Transverse colon (tissue), 4 donors: Measurements from ENCODE around the gene PBOV1. TPM values are rescaled to one million over a fixed set of nuclear protein-coding genes. Genes with fewer than 3 reads are reported as not detected.

Experiments used
- DNase-seq: peaks from one replicate; pipeline ENCODE4 v3.0.0-alpha.2; 2019
- H3K27ac ChIP-seq, 4 donors: fragments of 200-600 bp; sonication (generic); 2 replicates each; pipeline ENCODE4 v1.5.1; 2016 to 2018; ENCODE audit warnings: inconsistent platforms in 4 of 4
- H3K27me3 ChIP-seq: fragments of 200-600 bp; sonication (generic); 2 replicates; pipeline ENCODE4 v1.5.1; 2017; ENCODE audit warnings: inconsistent platforms
- H3K36me3 ChIP-seq, 4 donors: fragments of 200-600 bp; sonication (generic); 2 replicates each; pipeline ENCODE4 v1.5.1; 2017 to 2019; ENCODE audit warnings: inconsistent platforms in 4 of 4
- H3K4me1 ChIP-seq, 4 donors: fragments of 200-600 bp; sonication (generic); 2 replicates each; pipeline ENCODE4 v1.5.1; 2017 to 2020; ENCODE audit warnings: inconsistent platforms in 4 of 4
- H3K4me3 ChIP-seq, 4 donors: fragments of 200-600 bp; sonication (generic); 1 replicate in 1 of 4; 2 replicates in 3 of 4; pipeline versions ENCODE4 v1.5.1 to v1.6.1; 2017 to 2019; ENCODE audit warnings: inconsistent platforms in 4 of 4
- H3K9me3 ChIP-seq, 2 donors: fragments of 200-600 bp; sonication (generic); 2 replicates each; pipeline ENCODE4 v1.5.1; 2017 to 2019; ENCODE audit warnings: inconsistent platforms in 2 of 2
- CTCF ChIP-seq, 5 experiments: fragments of 200-600 bp in 3 of 5; fragments of 450-650 bp in 2 of 5; sonication (generic) in 3 of 5; IDR thresholded peaks; 1 replicate in 2 of 5; 2 replicates in 3 of 5; pipeline ENCODE4 v1.5.1; 2016 to 2017; ENCODE audit warnings: antibody characterized with exemption in 5 of 5, inconsistent platforms in 3 of 5, mild to moderate bottlenecking in 2 of 5, moderate library complexity in 1 of 5
- EP300 ChIP-seq: sonication (generic); formaldehyde crosslinking; IDR thresholded peaks from one replicate; pipeline ENCODE4 v1.6.1; 2017; ENCODE audit warnings: antibody characterized with exemption, low read depth
- POLR2A ChIP-seq: fragments of 450-650 bp; IDR thresholded peaks from one replicate; pipeline ENCODE4 v1.6.1; 2016; ENCODE audit warnings: antibody characterized with exemption, mild to moderate bottlenecking, moderate library complexity
- POLR2AphosphoS5 ChIP-seq, 3 donors: sonication (generic); formaldehyde crosslinking; IDR thresholded peaks; one replicate each; pipeline ENCODE4 v1.6.1; 2016; ENCODE audit warnings: antibody characterized with exemption in 3 of 3
- WGBS, 2 donors: methylation state at CpG; one replicate each; pipeline ENCODE4 v1.1.5; 2018; ENCODE audit warnings: low coverage in 1 of 2; 5-methylcytosine and 5-hydroxymethylcytosine counted together
- in situ Hi-C, 4 donors: fragments of 200-750 bp; cut with MboI; loops; one replicate each; pipeline versions ENCODE4 v1.15.0 to v1.15.1; 2017; ENCODE audit warnings: low sequenced_read_pairs in 3 of 4, low pct_ligation_motif_present in 1 of 4, low pct_unique_long_range_greater_than_20kb in 1 of 4
- intact Hi-C: fragments of 100-400 bp; cut with DNase I; formaldehyde crosslinking; loops from one replicate; pipeline ENCODE4 v1.15.1; 2023; ENCODE audit warnings: low total_unique reads
- total RNA-seq, 4 donors: library from RNA; depleted of rRNA; stranded (reverse); fragments of >200 nt; gene quantifications; one replicate each; pipeline ENCODE4 v1.1.0, GENCODE V29; 2016

Gene PBOV1
- total RNA-seq, 4 donors from 2014 or later, result not detected

DNA sequence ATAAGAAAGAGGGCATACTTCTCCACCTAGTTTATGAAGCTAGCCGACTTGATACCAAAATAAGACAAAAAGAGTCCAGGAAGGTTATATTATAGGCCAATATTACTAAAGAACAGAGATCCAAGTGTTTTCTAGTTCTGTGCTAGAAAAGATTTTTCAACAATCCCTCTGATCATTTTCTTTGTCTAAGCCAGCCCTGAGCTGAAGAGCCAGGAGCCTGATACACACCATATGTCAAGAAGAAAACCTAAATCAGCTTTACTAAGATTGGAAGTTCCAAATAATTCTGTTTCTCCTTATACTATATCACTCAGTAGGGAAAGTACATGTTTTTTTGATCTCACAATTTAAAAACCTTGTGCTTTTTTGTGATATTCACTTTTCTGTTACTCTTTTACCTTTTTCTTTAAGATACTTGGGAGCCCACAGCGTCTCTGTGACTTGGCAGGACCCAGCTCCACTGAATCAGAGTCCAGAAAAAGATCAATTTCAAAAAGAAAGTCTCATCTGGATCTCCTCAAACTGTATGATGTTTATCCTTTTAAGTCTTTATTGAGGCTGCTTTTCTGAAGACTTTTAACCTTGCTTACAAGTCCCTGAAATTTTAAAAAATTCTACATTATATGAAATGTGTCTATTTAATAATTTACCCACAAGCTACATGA, 43.0 kb upstream of the PBOV1 start:
- no peaks in the 10 kb centered on the region for H3K4me1 ChIP-seq
- 74 to 76% methylated on average over 2 of the region's 2 CpGs for WGBS, 2 donors
- in situ Hi-C loops (no loop called here), intact Hi-C loops (no loop called here)
- H3K36me3 ChIP-seq, result no peaks in the 10 kb centered on the region
- TF ChIP-seq EP300 (no peak), POLR2AphosphoS5 (IDR thresholded peaks at IDR 0.05) (no peak), CTCF (IDR thresholded peaks at IDR 0.05) (no peak), POLR2A (no peak)
- H3K27me3 ChIP-seq, result no peaks in the 10 kb centered on the region
- H3K9me3 ChIP-seq, result no peaks in the 10 kb centered on the region
- H3K4me3 ChIP-seq, result no peak overlapping the region
- DNase-seq, result no peak
- H3K27ac ChIP-seq, result no peak overlapping the region

GRCh38 chr6:138258991-138259390, 40.7 kb upstream of the PBOV1 start:
- Histone ChIP-seq H3K36me3 (no peaks in the 10 kb centered on the region), H3K27ac (no peak overlapping the region), H3K9me3 (no peaks in the 10 kb centered on the region), H3K4me1 (no peaks in the 10 kb centered on the region), H3K4me3 (no peak overlapping the region), H3K27me3 (no peaks in the 10 kb centered on the region)
- in situ Hi-C loops (no loop called here), intact Hi-C loops (no loop called here)
- DNase-seq, result no peak
- 71 to 75% methylated on average over 6 of the region's 6 CpGs for WGBS, 2 donors
- TF ChIP-seq EP300 (no peak), POLR2AphosphoS5 (IDR thresholded peaks at IDR 0.05) (no peak), CTCF (IDR thresholded peaks at IDR 0.05) (no peak), POLR2A (no peak)

DNA sequence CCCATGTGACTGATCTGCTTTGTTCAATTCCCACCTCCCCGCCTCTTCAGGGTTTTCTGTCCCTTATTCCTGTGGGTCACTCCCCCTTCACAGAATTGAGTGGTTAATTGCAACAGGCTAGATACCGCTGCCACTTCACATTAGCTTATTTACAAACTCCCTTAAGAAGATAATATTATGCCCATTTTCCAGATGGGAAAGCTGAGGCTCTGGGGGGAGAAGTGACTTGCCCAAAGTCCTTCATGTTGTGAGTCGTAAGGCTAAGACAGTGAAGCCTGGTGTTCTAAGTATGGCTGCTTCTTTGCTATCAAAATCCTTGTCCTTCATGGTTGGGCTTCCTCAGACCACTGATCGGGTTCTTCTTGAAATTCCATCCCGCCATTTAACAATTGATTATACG, 39.9 kb upstream of the PBOV1 start:
- Histone ChIP-seq H3K27ac (no peak overlapping the region), H3K4me3 (no peak overlapping the region), H3K27me3 (no peaks in the 10 kb centered on the region), H3K36me3 (no peaks in the 10 kb centered on the region), H3K9me3 (no peaks in the 10 kb centered on the region), H3K4me1 (no peaks in the 10 kb centered on the region)
- in situ Hi-C loops (no loop called here), intact Hi-C loops (no loop called here)
- 93 to 96% methylated on average over 5 to 6 of the region's 6 CpGs for WGBS, 2 donors
- DNase-seq, result no peak
- TF ChIP-seq CTCF (IDR thresholded peaks at IDR 0.05), result no peak
- no peak for TF ChIP-seq EP300
- no peak for TF ChIP-seq POLR2AphosphoS5 (IDR thresholded peaks at IDR 0.05)
- TF ChIP-seq POLR2A, result no peak

DNA sequence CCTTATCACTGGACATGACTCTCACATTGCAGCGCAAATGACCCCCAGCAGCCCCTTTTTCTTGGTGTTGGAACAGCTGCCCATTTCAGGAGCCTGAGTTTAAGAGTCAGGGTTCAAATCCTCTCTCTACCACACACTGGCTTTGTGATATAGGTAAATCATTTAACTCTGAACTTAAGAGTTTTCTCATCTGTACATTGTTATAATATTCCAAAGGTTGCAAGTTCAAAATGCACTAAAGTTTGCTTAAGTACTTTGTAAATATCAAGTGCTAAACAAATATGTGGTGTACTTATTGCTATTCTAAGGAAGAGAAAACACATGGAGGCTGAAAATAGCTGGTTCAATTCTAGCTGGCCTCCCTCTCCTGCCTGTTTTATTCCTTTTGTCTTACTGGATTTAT, 39.3 kb upstream of the PBOV1 start:
- Histone ChIP-seq H3K4me3 (no peak overlapping the region), H3K4me1 (no peaks in the 10 kb centered on the region), H3K27ac (no peak overlapping the region), H3K27me3 (no peaks in the 10 kb centered on the region), H3K9me3 (no peaks in the 10 kb centered on the region), H3K36me3 (no peaks in the 10 kb centered on the region)
- no peak for TF ChIP-seq CTCF (IDR thresholded peaks at IDR 0.05)
- no peak for TF ChIP-seq POLR2A
- no peak for TF ChIP-seq POLR2AphosphoS5 (IDR thresholded peaks at IDR 0.05)
- TF ChIP-seq EP300, result no peak
- in situ Hi-C loops (no loop called here), intact Hi-C loops (no loop called here)
- no peak for DNase-seq
- 71 to 92% methylated on average over 1 of the region's 1 CpG for WGBS, 2 donors
